ENCODE measurements around the gene FRAT1. TPM values are rescaled to one million over a fixed set of nuclear protein-coding genes. Genes with fewer than 3 reads are reported as not detected.

The FRAT1 gene
- total RNA-seq, 1 experiment from 2014 or later = 1.9 TPM

DNA sequence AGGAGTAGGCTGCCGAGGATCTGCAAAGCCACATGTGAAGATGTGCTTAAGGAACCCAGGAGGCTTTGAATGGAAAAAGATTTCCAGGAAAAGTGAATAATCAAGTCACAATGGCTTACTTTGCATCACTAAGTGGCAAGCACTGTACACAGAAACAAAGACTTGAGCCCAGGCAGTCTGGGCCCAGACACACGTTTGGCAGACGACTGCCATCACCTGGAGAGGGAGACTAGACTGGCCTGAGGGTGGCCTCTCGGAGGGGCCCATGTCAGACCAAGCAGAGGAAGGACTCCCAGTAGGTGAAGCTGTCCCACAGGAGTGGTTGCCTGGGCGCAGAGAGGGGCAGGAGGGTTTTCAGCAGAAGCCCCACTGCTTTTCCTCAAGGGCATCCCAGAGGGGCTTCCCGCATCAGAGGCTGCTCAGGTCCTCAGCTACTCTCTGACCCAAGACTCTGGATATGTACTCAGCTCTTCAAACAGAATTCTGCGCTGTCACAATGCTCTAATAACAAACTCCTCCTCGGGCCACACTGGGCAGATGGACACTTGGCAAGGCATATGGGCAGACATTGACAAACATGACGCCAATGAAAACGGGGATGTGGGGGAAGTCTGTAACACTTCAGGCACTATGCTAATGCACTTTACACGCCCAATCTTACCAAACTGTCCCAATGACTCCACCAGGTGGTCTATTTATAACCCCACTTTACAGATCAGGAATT lies 43.4 kb downstream of the FRAT1 start:
- no peaks in the 10 kb centered on the region for H3K27me3 Mint-ChIP-seq (ENCODE audit: insufficient read depth, unreplicated experiment)
- H3K9me3 Mint-ChIP-seq (ENCODE audit: unreplicated experiment) = no peaks in the 10 kb centered on the region
- no peak for DNase-seq (ENCODE audit: unreplicated experiment)
- ChIA-PET POLR2A (no interaction called here), CTCF (interaction anchor here (0.6 to 1.0 kb wide), 2 partner anchors 14 to 185 kb away, joined by 3 read pairs; no protein-coding TSS in a partner anchor)
- TF ChIP-seq, protein P1, sequence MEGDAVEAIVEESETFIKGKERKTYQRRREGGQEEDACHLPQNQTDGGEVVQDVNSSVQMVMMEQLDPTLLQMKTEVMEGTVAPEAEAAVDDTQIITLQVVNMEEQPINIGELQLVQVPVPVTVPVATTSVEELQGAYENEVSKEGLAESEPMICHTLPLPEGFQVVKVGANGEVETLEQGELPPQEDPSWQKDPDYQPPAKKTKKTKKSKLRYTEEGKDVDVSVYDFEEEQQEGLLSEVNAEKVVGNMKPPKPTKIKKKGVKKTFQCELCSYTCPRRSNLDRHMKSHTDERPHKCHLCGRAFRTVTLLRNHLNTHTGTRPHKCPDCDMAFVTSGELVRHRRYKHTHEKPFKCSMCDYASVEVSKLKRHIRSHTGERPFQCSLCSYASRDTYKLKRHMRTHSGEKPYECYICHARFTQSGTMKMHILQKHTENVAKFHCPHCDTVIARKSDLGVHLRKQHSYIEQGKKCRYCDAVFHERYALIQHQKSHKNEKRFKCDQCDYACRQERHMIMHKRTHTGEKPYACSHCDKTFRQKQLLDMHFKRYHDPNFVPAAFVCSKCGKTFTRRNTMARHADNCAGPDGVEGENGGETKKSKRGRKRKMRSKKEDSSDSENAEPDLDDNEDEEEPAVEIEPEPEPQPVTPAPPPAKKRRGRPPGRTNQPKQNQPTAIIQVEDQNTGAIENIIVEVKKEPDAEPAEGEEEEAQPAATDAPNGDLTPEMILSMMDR (IDR thresholded peaks at IDR 0.05; ENCODE audit: unreplicated experiment) = no peak
- intact Hi-C loops (cut with micrococcal nuclease) = no loop called here
- no peaks in the 10 kb centered on the region for H3K4me1 Mint-ChIP-seq (ENCODE audit: insufficient read depth, unreplicated experiment)
- H3K36me3 Mint-ChIP-seq (ENCODE audit: insufficient read depth, unreplicated experiment) = peaks cover 62% of the 10 kb centered on the region
- no peak overlapping the region for H3K4me3 Mint-ChIP-seq (ENCODE audit: unreplicated experiment)
- BruUV-seq (replicated peaks) = no TSS peak
- H3K27ac Mint-ChIP-seq (ENCODE audit: low read depth, unreplicated experiment) = no peak overlapping the region

DNA sequence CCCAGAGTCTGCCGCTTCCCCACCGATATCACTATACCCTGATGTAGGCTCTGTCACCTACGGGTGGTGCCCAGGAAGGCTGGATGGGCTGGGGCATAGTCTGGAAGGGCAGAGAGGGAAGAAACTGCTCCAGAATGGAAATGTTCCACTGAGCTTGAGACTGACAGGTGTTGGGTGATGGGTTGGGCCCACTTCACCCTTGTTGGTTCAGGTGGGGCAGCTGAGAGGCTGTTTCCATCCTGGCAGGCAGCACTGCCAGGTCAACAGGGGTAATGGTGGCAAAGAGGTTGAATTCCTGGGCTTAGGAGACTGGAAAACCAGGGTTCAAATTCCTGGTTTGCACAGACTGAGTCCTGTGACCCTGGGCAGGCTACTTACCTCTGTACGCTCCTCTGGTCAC lies 44.0 kb downstream of the FRAT1 start:
- Mint-ChIP-seq H3K4me1 (ENCODE audit: insufficient read depth, unreplicated experiment) (no peaks in the 10 kb centered on the region), H3K4me3 (ENCODE audit: unreplicated experiment) (no peak overlapping the region), H3K36me3 (ENCODE audit: insufficient read depth, unreplicated experiment) (peaks cover 62% of the 10 kb centered on the region), H3K27ac (ENCODE audit: low read depth, unreplicated experiment) (no peak overlapping the region), H3K27me3 (ENCODE audit: insufficient read depth, unreplicated experiment) (no peaks in the 10 kb centered on the region), H3K9me3 (ENCODE audit: unreplicated experiment) (no peaks in the 10 kb centered on the region)
- DNase-seq (ENCODE audit: unreplicated experiment) = no peak
- no TSS peak for BruUV-seq (replicated peaks)
- CTCF ChIA-PET = interaction anchor here (0.7 kb wide), 1 partner anchor 32 kb away, joined by 3 read pairs; no protein-coding TSS in a partner anchor
- intact Hi-C loops (cut with micrococcal nuclease) = no loop called here
- POLR2A ChIA-PET = no interaction called here
- TF ChIP-seq, protein P1 (IDR thresholded peaks at IDR 0.05; ENCODE audit: unreplicated experiment) = no peak

DNA sequence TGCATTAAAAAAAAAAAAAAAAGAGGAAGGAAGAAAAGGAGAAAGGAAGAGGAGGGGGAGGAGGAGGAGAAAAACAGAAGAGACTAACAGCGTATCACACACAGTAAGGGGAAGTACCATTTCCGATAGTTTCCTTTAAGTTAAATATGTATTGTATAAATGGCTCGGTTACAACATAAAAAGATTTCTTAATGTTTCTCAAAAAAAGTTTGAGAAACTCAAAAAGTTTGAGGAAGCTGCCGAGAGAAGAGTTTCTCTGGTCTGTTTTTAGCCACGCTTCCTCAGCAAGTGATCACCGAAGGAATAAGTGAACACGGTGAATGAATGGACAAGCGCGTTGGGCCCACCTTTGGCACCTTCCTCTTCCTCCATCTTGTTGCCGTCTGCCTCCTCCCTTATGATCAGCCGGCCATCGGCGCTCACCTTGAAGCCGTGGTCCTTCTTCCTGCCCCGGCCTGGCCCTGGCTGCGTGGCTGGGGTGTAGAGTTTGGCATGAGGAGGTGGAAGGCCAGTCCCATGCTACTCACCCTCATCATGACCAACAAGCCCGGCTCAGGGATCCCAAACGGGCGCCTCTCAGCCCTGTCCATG lies 46.8 kb downstream of the FRAT1 start:
- H3K4me1 Mint-ChIP-seq (ENCODE audit: insufficient read depth, unreplicated experiment) = no peaks in the 10 kb centered on the region
- no peaks in the 10 kb centered on the region for H3K9me3 Mint-ChIP-seq (ENCODE audit: unreplicated experiment)
- H3K4me3 Mint-ChIP-seq (ENCODE audit: unreplicated experiment) = no peak overlapping the region
- no peak overlapping the region for H3K27ac Mint-ChIP-seq (ENCODE audit: low read depth, unreplicated experiment)
- BruUV-seq (replicated peaks) = no TSS peak
- no peaks in the 10 kb centered on the region for H3K27me3 Mint-ChIP-seq (ENCODE audit: insufficient read depth, unreplicated experiment)
- intact Hi-C loops (cut with micrococcal nuclease) = no loop called here
- DNase-seq (ENCODE audit: unreplicated experiment) = no peak
- ChIA-PET CTCF (interaction anchor here (1.0 kb wide), 1 partner anchor 20 kb away, joined by 3 read pairs; no protein-coding TSS in a partner anchor), POLR2A (no interaction called here)
- TF ChIP-seq, protein P1 (IDR thresholded peaks at IDR 0.05; ENCODE audit: unreplicated experiment) = no peak
- peaks cover 64% of the 10 kb centered on the region for H3K36me3 Mint-ChIP-seq (ENCODE audit: insufficient read depth, unreplicated experiment)

DNA sequence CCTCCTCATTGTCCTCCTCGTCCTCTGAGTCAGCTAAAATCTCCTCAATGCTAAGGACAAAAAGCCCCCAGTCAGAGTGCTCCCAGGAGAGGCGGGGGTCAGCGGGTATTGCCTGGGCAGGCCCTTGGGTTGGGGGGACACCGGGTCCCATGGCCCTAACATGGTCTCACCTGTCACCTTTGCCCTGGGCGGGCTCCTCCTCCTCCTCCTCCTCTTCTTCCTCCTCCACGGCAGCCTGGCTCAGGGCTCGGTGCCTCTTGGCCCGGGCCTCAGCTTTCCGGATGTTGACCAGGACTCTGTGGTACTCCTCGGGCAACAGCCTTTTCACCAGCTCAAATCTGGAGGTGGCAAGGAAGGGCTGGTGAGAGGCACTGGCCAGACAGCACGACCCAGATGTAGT lies 47.5 kb downstream of the FRAT1 start:
- Mint-ChIP-seq H3K4me1 (ENCODE audit: insufficient read depth, unreplicated experiment) (no peaks in the 10 kb centered on the region), H3K27me3 (ENCODE audit: insufficient read depth, unreplicated experiment) (no peaks in the 10 kb centered on the region), H3K9me3 (ENCODE audit: unreplicated experiment) (no peaks in the 10 kb centered on the region), H3K36me3 (ENCODE audit: insufficient read depth, unreplicated experiment) (peaks cover 68% of the 10 kb centered on the region), H3K4me3 (ENCODE audit: unreplicated experiment) (no peak overlapping the region), H3K27ac (ENCODE audit: low read depth, unreplicated experiment) (no peak overlapping the region)
- intact Hi-C loops (cut with micrococcal nuclease) = no loop called here
- ChIA-PET CTCF (no interaction called here), POLR2A (no interaction called here)
- TF ChIP-seq, protein P1 (IDR thresholded peaks at IDR 0.05; ENCODE audit: unreplicated experiment) = no peak
- TSS peak; percentile 30 for BruUV-seq (replicated peaks)
- no peak for DNase-seq (ENCODE audit: unreplicated experiment)

All from MCF 10A (cell line).